Measurements from ENCODE around the gene FGD5. TPM values are rescaled to one million over a fixed set of nuclear protein-coding genes. Genes with fewer than 3 reads are reported as not detected.

FGD5 gene
- total RNA-seq, 1 donor from 2014 or later = 15.3 TPM

DNA sequence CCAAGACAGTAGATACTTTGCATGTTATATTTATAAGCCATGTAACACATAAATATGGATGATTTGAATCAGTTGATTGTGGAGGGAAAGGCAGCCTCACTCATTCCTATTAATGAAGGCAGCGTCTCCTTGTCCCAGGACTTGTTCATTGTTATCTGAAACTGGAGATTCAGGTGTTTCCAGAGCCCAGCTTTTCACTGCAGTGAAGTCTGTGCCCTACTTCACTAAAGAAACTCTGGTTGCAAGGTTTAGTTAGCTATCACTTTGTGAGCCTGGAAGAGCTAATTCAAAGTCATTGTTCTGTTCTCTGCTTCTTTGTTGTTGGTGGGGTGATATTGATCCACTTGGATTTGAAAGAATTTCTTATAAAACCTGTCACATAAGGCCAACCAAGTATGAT, 138.4 kb downstream of the FGD5 start:
- Mint-ChIP-seq H3K27me3 (no peaks in the 10 kb centered on the region), H3K27ac (peak overlapping the region; percentile 88), H3K4me3 (no peak overlapping the region), H3K4me1 (ENCODE audit: unreplicated experiment) (peaks cover 37% of the 10 kb centered on the region), H3K9me3 (no peaks in the 10 kb centered on the region), H3K36me3 (peaks cover 13% of the 10 kb centered on the region)
- no peak for DNase-seq (ENCODE audit: extremely low spot score, unreplicated experiment)
- TF ChIP-seq, protein P1, sequence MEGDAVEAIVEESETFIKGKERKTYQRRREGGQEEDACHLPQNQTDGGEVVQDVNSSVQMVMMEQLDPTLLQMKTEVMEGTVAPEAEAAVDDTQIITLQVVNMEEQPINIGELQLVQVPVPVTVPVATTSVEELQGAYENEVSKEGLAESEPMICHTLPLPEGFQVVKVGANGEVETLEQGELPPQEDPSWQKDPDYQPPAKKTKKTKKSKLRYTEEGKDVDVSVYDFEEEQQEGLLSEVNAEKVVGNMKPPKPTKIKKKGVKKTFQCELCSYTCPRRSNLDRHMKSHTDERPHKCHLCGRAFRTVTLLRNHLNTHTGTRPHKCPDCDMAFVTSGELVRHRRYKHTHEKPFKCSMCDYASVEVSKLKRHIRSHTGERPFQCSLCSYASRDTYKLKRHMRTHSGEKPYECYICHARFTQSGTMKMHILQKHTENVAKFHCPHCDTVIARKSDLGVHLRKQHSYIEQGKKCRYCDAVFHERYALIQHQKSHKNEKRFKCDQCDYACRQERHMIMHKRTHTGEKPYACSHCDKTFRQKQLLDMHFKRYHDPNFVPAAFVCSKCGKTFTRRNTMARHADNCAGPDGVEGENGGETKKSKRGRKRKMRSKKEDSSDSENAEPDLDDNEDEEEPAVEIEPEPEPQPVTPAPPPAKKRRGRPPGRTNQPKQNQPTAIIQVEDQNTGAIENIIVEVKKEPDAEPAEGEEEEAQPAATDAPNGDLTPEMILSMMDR (conservative IDR thresholded peaks at IDR 0.05) = no peak

DNA sequence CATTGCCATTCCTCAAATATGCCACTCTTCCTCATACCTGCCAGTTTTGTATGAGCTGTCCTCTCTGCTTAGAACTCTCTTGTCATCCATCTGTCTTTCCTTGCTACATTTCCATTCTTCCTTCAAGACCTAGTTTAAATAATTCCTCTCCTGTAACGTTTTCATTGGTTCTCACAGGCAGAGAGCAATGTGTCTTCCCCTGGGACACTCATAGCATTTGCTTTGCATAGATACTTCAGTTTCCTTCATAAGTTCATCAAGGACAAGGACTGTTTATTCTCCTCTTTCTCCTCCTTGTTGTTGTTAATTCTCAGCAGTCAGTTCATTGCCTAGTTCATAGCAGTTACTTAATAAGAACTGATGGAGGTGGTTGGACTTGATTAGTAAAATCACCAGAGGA, 139.2 kb downstream of the FGD5 start:
- peaks cover 12% of the 10 kb centered on the region for H3K36me3 Mint-ChIP-seq
- peak overlapping the region; percentile 5 for H3K4me3 Mint-ChIP-seq
- DNase-seq (ENCODE audit: extremely low spot score, unreplicated experiment) = no peak
- H3K9me3 Mint-ChIP-seq = no peaks in the 10 kb centered on the region
- peaks cover 33% of the 10 kb centered on the region for H3K4me1 Mint-ChIP-seq (ENCODE audit: unreplicated experiment)
- peak overlapping the region; percentile 88 for H3K27ac Mint-ChIP-seq
- TF ChIP-seq, protein P1 (conservative IDR thresholded peaks at IDR 0.05) = no peak
- no peaks in the 10 kb centered on the region for H3K27me3 Mint-ChIP-seq

DNA sequence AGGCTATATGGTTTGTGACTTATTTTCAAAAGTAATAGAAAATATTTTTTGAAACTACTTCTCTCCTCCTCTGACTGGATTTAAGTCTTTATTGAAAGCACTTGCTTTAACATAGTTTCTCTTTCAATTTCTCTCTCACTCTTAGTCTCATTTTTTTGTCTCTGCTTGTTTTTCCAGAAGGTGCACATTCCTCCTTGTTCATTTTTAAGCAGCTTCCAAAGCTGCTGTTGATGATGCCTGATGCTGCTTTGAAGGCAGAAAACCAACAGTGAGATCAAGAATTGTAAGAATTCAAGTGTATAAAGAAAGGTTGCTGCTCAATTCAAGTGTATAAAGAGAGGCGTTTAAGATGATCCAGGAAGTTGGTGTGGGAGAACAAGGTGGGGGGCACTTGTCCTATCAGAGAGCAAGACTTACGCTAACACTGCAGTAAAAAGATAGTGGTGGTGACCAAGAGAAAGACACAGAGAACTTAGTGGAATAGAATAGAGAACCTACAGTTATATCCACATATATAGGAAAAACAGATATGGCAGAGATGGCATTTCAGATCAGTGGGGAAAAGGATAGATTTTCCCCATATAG, 140.7 kb downstream of the FGD5 start:
- peaks cover 33% of the 10 kb centered on the region for H3K4me1 Mint-ChIP-seq (ENCODE audit: unreplicated experiment)
- peaks cover 11% of the 10 kb centered on the region for H3K36me3 Mint-ChIP-seq
- TF ChIP-seq, protein P1 (conservative IDR thresholded peaks at IDR 0.05) = no peak
- no peaks in the 10 kb centered on the region for H3K27me3 Mint-ChIP-seq
- H3K9me3 Mint-ChIP-seq = no peaks in the 10 kb centered on the region
- no peak for DNase-seq (ENCODE audit: extremely low spot score, unreplicated experiment)
- H3K27ac Mint-ChIP-seq = peak overlapping the region; percentile 88
- H3K4me3 Mint-ChIP-seq = peak overlapping the region; percentile 58

DNA sequence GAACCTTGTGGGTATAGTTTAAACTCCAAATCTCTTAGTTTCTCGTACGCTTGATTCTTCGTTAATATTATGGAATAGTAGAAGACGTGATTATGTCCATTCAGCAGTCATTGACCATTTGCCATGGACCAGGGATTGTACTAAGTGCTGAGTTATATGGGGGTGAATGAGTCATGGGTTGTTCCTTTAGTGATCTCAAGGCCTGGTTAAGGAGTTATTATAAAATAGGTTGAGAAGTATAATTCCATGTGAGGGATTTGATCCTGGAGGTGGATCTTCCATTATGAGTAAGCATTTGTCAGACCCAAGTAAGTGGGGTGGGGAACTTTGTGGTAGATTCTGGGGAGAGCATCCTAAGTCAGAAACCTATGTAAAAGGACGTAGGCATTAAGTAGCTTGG, 144.0 kb downstream of the FGD5 start:
- Mint-ChIP-seq H3K9me3 (peaks cover 6% of the 10 kb centered on the region), H3K36me3 (peaks cover 24% of the 10 kb centered on the region), H3K4me1 (ENCODE audit: unreplicated experiment) (peaks cover 11% of the 10 kb centered on the region), H3K27ac (no peak overlapping the region), H3K27me3 (no peaks in the 10 kb centered on the region), H3K4me3 (no peak overlapping the region)
- TF ChIP-seq, protein P1 (conservative IDR thresholded peaks at IDR 0.05) = no peak
- no peak for DNase-seq (ENCODE audit: extremely low spot score, unreplicated experiment)

DNA sequence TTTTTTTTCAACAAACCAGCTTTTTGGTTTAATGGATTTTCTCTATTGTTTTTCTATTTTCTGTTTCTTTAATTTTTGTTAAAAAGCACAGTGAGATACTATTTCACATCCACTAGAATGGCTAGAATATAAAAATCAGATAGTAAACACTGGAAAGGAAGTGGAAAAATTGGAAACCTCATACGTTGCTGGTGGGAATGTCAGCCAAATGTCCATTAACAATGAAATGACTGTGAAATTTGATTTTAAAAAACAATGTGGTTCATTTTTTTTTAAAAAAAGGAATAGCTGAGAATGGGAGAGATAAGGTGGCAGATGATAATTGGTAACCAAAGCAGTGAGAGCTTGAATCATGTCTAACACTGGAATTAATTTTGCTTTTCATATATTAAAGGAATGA, 148.5 kb downstream of the FGD5 start:
- Mint-ChIP-seq H3K4me1 (ENCODE audit: unreplicated experiment) (no peaks in the 10 kb centered on the region), H3K27ac (no peak overlapping the region), H3K4me3 (no peak overlapping the region), H3K9me3 (peaks cover 6% of the 10 kb centered on the region), H3K36me3 (peaks cover 36% of the 10 kb centered on the region), H3K27me3 (no peaks in the 10 kb centered on the region)
- TF ChIP-seq, protein P1 (conservative IDR thresholded peaks at IDR 0.05) = no peak
- no peak for DNase-seq (ENCODE audit: extremely low spot score, unreplicated experiment)

DNA sequence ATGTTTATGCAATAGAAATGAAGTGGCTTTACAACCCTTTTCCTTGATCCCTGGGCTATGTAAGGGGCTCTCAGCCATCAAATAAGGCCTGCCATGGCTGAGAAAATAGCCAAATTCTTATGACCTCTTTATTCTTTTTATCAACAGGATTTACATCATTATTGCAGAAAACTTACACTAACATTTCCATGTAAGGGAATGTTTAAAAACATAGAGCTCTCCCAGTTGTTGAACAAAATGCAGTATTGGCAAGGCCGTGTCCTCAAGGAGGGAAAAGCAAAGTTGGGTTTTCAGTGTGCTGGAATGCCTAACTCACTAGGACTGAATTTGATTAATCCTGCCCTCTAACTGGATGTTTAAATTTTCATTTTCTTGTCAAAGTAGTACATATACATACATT, 150.9 kb downstream of the FGD5 start:
- Mint-ChIP-seq H3K27me3 (no peaks in the 10 kb centered on the region), H3K27ac (no peak overlapping the region), H3K9me3 (peaks cover 14% of the 10 kb centered on the region), H3K36me3 (peaks cover 47% of the 10 kb centered on the region), H3K4me1 (ENCODE audit: unreplicated experiment) (no peaks in the 10 kb centered on the region), H3K4me3 (no peak overlapping the region)
- TF ChIP-seq, protein P1 (conservative IDR thresholded peaks at IDR 0.05) = no peak
- no peak for DNase-seq (ENCODE audit: extremely low spot score, unreplicated experiment)

Data from type B pancreatic cell (in vitro differentiated cells).